MM.1S (cell line): ENCODE measurements around the gene IL1RAPL2.

Experiments used
- DNase-seq: peaks from one replicate; pipeline ENCODE4 v3.0.0-alpha.2; 2015
- H2AFZ ChIP-seq: fragments of 300-600 bp; sonication (generic); 2 replicates; pipeline ENCODE4 v1.6.0; 2016; ENCODE audit warnings: antibody characterized with exemption, low read length
- H3F3A ChIP-seq: fragments of 300-600 bp; sonication (generic); 2 replicates; pipeline ENCODE4 v1.6.1; 2016; ENCODE audit warnings: mild to moderate bottlenecking, antibody characterized with exemption, low read length, moderate library complexity, mixed read lengths; ENCODE audit not compliant: insufficient read depth
- H3K27ac ChIP-seq: fragments of 300-600 bp; sonication (generic); 2 replicates; pipeline ENCODE4 v1.5.1; 2016; ENCODE audit warnings: mild to moderate bottlenecking, low read length
- H3K27me3 ChIP-seq: fragments of 300-600 bp; sonication (generic); replicated peaks from 2 replicates; pipeline ENCODE4 v1.6.0; 2016; ENCODE audit warnings: low read length; ENCODE audit not compliant: insufficient read depth
- H3K36me3 ChIP-seq: fragments of 300-600 bp; sonication (generic); replicated peaks from 2 replicates; pipeline ENCODE4 v1.6.1; 2016; ENCODE audit warnings: mild to moderate bottlenecking, low read length, mixed read lengths; ENCODE audit not compliant: insufficient read depth
- H3K4me1 ChIP-seq: fragments of 300-600 bp; sonication (generic); 2 replicates; pipeline ENCODE4 v1.6.1; 2016; ENCODE audit warnings: low read length, mixed read lengths
- H3K4me2 ChIP-seq: fragments of 300-600 bp; sonication (generic); 2 replicates; pipeline ENCODE4 v1.6.0; 2016; ENCODE audit warnings: low read depth, low read length
- H3K4me3 ChIP-seq: fragments of 300-600 bp; sonication (generic); 2 replicates; pipeline ENCODE4 v1.5.1; 2016; ENCODE audit warnings: low read length, mixed read lengths
- H3K79me2 ChIP-seq: fragments of 300-600 bp; sonication (generic); 2 replicates; pipeline ENCODE4 v1.6.1; 2016; ENCODE audit warnings: mixed run types, low read length, mixed read lengths
- H3K9ac ChIP-seq: fragments of 300-600 bp; sonication (generic); 2 replicates; pipeline ENCODE4 v1.6.1; 2016; ENCODE audit warnings: low read length, mixed read lengths
- H3K9me2 ChIP-seq: fragments of 300-600 bp; sonication (generic); replicated peaks from 2 replicates; pipeline ENCODE4 v1.6.1; 2016; ENCODE audit warnings: mild to moderate bottlenecking, low read length, mixed read lengths; ENCODE audit not compliant: insufficient read depth
- H3K9me3 ChIP-seq: fragments of 300-600 bp; sonication (generic); replicated peaks from 2 replicates; pipeline ENCODE4 v1.6.1; 2016; ENCODE audit warnings: mild to moderate bottlenecking, low read length, mixed read lengths; ENCODE audit not compliant: insufficient read depth
- H4K20me1 ChIP-seq: fragments of 300-600 bp; sonication (generic); 2 replicates; pipeline ENCODE4 v1.6.1; 2016; ENCODE audit warnings: mild to moderate bottlenecking, low read length, moderate library complexity, mixed read lengths; ENCODE audit not compliant: insufficient read depth
- CTCF ChIP-seq: fragments of 300-600 bp; sonication (generic); IDR thresholded peaks from 2 replicates; pipeline ENCODE4 v1.5.1; 2016; ENCODE audit warnings: antibody characterized with exemption, low read length, mixed read lengths
- EZH2 ChIP-seq: fragments of 300-600 bp; sonication (generic); optimal IDR thresholded peaks from 2 replicates; pipeline ENCODE3; 2017; ENCODE audit warnings: low read depth, mild to moderate bottlenecking, antibody characterized with exemption, low read length, mixed read lengths
- EZH2phosphoT487 ChIP-seq: fragments of 300-600 bp; sonication (generic); IDR thresholded peaks from 2 replicates; pipeline ENCODE4 v1.6.1; 2018; ENCODE audit warnings: antibody characterized with exemption, low read length

The IL1RAPL2 gene

DNA sequence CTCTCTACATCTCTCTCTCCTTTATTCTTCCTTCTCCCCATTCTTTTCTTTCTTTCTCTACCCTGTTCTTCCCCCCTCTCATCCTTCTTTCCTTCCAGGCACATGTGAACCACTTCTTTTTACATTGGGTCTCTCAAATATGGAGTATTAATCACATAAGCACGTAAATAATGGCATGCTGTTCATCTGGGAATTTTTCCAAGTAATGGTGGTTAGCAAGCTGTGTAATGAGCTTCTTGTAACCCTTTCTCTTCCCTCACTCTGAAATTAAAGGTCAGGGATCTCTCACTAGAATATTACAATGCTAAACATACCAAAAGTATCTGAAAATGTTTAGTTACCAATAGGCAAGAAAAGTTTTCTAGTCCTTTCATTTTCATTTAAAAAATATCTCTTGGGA lies 894.4 kb downstream of the IL1RAPL2 start:
- H3K27ac ChIP-seq, result no peak overlapping the region
- H3K9ac ChIP-seq, result no peak overlapping the region
- no peaks in the 10 kb centered on the region for H4K20me1 ChIP-seq
- H3K9me3 ChIP-seq, result no peaks in the 10 kb centered on the region
- no peaks in the 10 kb centered on the region for H3F3A ChIP-seq
- no peaks in the 10 kb centered on the region for H3K9me2 ChIP-seq
- TF ChIP-seq EZH2phosphoT487, result no peak
- no peak for TF ChIP-seq EZH2
- TF ChIP-seq CTCF, result no peak
- H3K36me3 ChIP-seq, result no peaks in the 10 kb centered on the region
- no peak overlapping the region for H2AFZ ChIP-seq
- no peaks in the 10 kb centered on the region for H3K27me3 ChIP-seq
- no peak overlapping the region for H3K4me3 ChIP-seq
- no peaks in the 10 kb centered on the region for H3K4me1 ChIP-seq
- no peak for DNase-seq
- H3K4me2 ChIP-seq, result no peak overlapping the region
- H3K79me2 ChIP-seq, result no peaks in the 10 kb centered on the region

DNA sequence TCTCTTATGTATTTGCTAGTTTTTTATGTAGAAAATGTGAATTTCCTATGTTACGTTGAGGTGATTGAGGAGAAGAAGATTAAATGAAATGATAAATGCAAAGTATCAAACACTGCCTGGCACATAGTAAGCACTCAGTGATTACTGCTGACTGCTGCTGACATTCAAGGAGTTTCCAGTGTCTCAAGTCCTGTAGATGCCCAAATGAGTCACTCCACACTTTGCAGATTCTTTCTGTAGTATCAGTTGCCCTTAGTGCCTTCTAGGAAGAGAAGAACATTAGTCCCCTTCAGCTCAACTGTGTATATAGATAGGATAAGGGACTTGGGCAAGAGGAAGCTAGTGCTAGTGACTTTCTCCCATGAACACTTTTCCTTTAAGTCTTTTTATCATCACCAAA lies 895.0 kb downstream of the IL1RAPL2 start:
- DNase-seq, result no peak
- H2AFZ ChIP-seq, result no peak overlapping the region
- no peaks in the 10 kb centered on the region for H3K9me2 ChIP-seq
- H3K4me1 ChIP-seq, result no peaks in the 10 kb centered on the region
- H3K4me3 ChIP-seq, result no peak overlapping the region
- H3K9ac ChIP-seq, result no peak overlapping the region
- no peaks in the 10 kb centered on the region for H3F3A ChIP-seq
- no peaks in the 10 kb centered on the region for H4K20me1 ChIP-seq
- H3K9me3 ChIP-seq, result no peaks in the 10 kb centered on the region
- no peaks in the 10 kb centered on the region for H3K79me2 ChIP-seq
- H3K27ac ChIP-seq, result no peak overlapping the region
- H3K36me3 ChIP-seq, result no peaks in the 10 kb centered on the region
- H3K4me2 ChIP-seq, result no peak overlapping the region
- no peaks in the 10 kb centered on the region for H3K27me3 ChIP-seq
- TF ChIP-seq CTCF (no peak), EZH2phosphoT487 (no peak), EZH2 (no peak)

DNA sequence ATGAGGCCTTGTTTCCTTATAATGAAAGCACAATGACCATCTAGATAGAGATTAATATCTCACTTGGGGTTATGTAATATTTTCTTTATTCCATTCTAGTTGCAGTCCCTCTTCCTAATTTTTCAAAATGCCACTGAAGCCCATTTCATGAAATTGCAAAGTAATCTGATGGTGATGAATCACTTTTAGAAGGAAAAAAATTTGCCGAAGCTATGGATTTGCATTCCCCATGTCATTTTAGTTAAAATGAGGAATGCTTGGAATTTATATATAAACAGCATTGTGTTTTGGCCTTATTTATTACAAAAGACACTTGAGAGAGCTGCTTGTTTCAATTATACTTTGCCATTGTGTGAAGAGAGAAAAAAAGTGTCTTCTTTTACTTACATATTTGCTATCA lies 896.2 kb downstream of the IL1RAPL2 start:
- no peak for DNase-seq
- no peak overlapping the region for H3K9ac ChIP-seq
- H3K79me2 ChIP-seq, result no peaks in the 10 kb centered on the region
- no peaks in the 10 kb centered on the region for H3K27me3 ChIP-seq
- H3K36me3 ChIP-seq, result no peaks in the 10 kb centered on the region
- no peak overlapping the region for H2AFZ ChIP-seq
- TF ChIP-seq EZH2 (no peak), CTCF (no peak), EZH2phosphoT487 (no peak)
- H3K4me3 ChIP-seq, result no peak overlapping the region
- H3K9me2 ChIP-seq, result no peaks in the 10 kb centered on the region
- H3K4me2 ChIP-seq, result no peak overlapping the region
- no peak overlapping the region for H3K27ac ChIP-seq
- H3K4me1 ChIP-seq, result no peaks in the 10 kb centered on the region
- H3F3A ChIP-seq, result no peaks in the 10 kb centered on the region
- no peaks in the 10 kb centered on the region for H4K20me1 ChIP-seq
- H3K9me3 ChIP-seq, result no peaks in the 10 kb centered on the region
